ENCODE data around the gene TM9SF2. TPM values are rescaled to one million over a fixed set of nuclear protein-coding genes. Genes with fewer than 3 reads are reported as not detected.

Gene TM9SF2
- total RNA-seq, 1 experiment from 2014 or later = 84.0 TPM

DNA sequence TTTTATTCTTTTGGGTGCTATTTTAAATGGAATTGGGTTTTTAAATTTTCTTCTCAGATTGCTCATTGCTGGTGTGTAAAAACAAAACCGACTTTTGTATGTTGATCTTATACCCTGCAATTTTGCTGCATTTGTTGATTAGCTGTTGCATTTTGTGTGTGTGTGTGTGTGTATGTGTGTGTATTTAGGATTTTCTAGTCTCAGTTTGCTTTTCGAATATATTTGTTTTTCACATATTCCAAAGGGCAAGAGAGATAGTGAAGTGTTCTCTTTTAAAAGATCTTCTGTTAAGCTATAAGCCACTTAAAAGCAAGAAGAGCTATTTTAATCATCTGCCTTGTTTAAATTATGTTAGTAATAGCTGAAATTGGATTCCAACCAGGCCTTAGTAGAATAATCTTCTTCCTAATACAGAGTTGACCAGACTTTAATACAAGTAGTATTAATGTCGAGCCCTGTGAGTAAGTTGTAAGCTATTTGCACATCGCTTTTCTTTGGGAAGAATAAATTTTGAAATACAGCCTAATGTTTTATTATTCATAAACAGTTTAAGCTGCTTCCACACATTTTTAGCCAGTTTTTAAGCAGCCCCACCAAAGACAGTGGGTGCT, 57.4 kb downstream of the TM9SF2 start:
- POLR2A ChIA-PET = no interaction called here
- CTCF ChIA-PET = no interaction called here
- Mint-ChIP-seq H3K9me3 (no peaks in the 10 kb centered on the region), H3K36me3 (peaks cover 33% of the 10 kb centered on the region), H3K27ac (0 out of 2 replicates have a peak overlapping the region, but pooled peaks have one; percentile 28), H3K27me3 (ENCODE audit: low read depth) (no peaks in the 10 kb centered on the region), H3K4me3 (no peak overlapping the region), H3K4me1 (no peaks in the 10 kb centered on the region)
- DNase-seq (ENCODE audit: low spot score) = no peak
- no peak for TF ChIP-seq NR3C1 (CRISPR knock-in tag; conservative IDR thresholded peaks at IDR 0.05; ENCODE audit: low read depth)
- no peak for ATAC-seq

DNA sequence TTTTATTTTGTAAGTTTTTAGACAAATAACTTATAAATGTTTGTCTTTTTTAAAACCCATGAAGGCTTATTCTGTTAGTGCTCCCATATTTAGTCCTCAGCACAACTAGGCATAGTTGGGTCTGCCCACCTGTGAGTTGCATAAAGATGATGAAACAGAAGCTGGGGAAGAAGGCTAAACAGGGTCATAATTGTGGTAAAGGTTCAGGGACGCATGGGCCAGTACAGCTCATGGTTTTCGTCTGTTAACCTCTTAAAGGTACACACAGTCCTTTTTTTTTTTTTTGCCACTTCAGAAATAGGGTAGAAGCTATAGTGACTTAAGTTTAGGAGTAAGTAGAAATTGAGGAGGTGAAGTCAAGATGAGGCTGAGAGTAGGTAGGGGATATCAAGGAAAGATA, 58.3 kb downstream of the TM9SF2 start:
- peaks cover 30% of the 10 kb centered on the region for H3K36me3 Mint-ChIP-seq
- CTCF ChIA-PET = interaction anchor here (0.7 kb wide), 1 partner anchor 40 kb away, joined by 3 read pairs; no protein-coding TSS in a partner anchor
- ATAC-seq = no peak

DNA sequence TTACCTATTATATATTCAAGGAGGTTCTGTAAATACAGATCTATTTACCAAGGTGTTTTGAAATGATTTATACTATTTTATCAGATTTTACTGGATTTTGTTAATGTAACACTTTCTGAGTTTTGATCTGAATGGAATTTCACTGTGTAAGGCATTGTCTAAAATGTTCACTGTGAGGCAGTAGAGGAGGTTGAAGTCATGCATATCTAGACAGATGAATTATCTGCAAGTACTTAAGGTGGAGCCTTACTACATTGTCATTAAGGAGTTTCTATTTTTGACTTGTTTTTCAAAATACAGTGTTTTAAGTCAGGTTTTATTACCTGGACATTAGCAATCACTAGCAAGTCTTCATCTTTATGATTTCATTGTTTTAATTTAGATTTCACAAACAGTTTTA, 62.1 kb downstream of the TM9SF2 start:
- ChIA-PET POLR2A (no interaction called here), CTCF (no interaction called here)
- H3K27me3 Mint-ChIP-seq (ENCODE audit: low read depth) = no peaks in the 10 kb centered on the region
- H3K27ac Mint-ChIP-seq = no peak overlapping the region
- ATAC-seq (no peak), DNase-seq (ENCODE audit: low spot score) (no peak)
- TF ChIP-seq SMAD3 (CRISPR knock-in tag; IDR thresholded peaks at IDR 0.05; ENCODE audit: borderline replicate concordance) (no peak), NFE2L1 (CRISPR knock-in tag; IDR thresholded peaks at IDR 0.05) (no peak), GRHL2 (CRISPR knock-in tag; IDR thresholded peaks at IDR 0.05; ENCODE audit: insufficient replicate concordance, severe bottlenecking) (no peak), PRRX2 (CRISPR knock-in tag; IDR thresholded peaks at IDR 0.05) (no peak)
- H3K9me3 Mint-ChIP-seq = peaks cover 6% of the 10 kb centered on the region
- no peak overlapping the region for H3K4me3 Mint-ChIP-seq
- H3K36me3 Mint-ChIP-seq = peaks cover 17% of the 10 kb centered on the region
- peaks cover 9% of the 10 kb centered on the region for H3K4me1 Mint-ChIP-seq

More for the DNA sequence above, 58.3 kb downstream of the TM9SF2 start:
- Mint-ChIP-seq H3K4me1 (no peaks in the 10 kb centered on the region), H3K9me3 (no peaks in the 10 kb centered on the region), H3K27ac (0 out of 2 replicates have a peak overlapping the region, but pooled peaks have one; percentile 12), H3K27me3 (ENCODE audit: low read depth) (no peaks in the 10 kb centered on the region), H3K4me3 (no peak overlapping the region)
- TF ChIP-seq ATF1 (CRISPR knock-in tag; IDR thresholded peaks at IDR 0.05) = no peak
- TF ChIP-seq GABPB1 (CRISPR knock-in tag; IDR thresholded peaks at IDR 0.05) = peak; percentile 95
- POLR2A ChIA-PET = no interaction called here
- no peak for DNase-seq (ENCODE audit: low spot score)

DNA sequence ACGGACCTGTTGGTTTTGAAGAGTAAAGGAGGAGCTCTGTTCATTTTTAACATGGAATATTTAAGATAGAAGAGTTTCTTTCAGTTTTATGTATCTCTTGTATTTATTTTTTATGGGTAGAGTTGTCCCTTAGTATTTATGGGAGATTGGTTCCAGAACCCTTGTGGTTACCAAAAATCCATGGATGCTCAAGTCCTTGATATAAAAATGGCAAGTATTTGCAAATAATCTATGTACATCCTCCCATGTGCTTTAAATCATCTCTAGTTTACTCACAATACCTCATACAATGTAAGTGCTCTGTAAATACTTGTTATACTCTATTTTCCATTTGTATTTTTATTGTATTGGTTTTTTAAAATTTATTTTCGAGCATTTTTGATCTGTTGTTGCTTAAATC, 63.1 kb downstream of the TM9SF2 start:
- ATAC-seq = no peak
- CTCF ChIA-PET = interaction anchor here (1.4 kb wide), 1 partner anchor 42 kb away, joined by 3 read pairs; the partner anchor contains the start of gene CLYBL
- no peak overlapping the region for H3K4me3 Mint-ChIP-seq
- peaks cover 26% of the 10 kb centered on the region for H3K36me3 Mint-ChIP-seq
- peaks cover 16% of the 10 kb centered on the region for H3K9me3 Mint-ChIP-seq
- peaks cover 9% of the 10 kb centered on the region for H3K4me1 Mint-ChIP-seq
- peaks cover 2% of the 10 kb centered on the region; the same call in 1 of the 2 replicates for H3K27me3 Mint-ChIP-seq (ENCODE audit: low read depth)
- POLR2A ChIA-PET = no interaction called here
- TF ChIP-seq, protein P1, sequence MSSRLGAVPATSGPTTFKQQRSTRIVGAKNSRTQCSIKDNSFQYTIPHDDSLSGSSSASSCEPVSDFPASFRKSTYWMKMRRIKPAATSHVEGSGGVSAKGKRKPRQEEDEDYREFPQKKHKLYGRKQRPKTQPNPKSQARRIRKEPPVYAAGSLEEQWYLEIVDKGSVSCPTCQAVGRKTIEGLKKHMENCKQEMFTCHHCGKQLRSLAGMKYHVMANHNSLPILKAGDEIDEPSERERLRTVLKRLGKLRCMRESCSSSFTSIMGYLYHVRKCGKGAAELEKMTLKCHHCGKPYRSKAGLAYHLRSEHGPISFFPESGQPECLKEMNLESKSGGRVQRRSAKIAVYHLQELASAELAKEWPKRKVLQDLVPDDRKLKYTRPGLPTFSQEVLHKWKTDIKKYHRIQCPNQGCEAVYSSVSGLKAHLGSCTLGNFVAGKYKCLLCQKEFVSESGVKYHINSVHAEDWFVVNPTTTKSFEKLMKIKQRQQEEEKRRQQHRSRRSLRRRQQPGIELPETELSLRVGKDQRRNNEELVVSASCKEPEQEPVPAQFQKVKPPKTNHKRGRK (CRISPR knock-in tag; IDR thresholded peaks at IDR 0.05; ENCODE audit: borderline replicate concordance) = no peak
- TF ChIP-seq, protein P2, sequence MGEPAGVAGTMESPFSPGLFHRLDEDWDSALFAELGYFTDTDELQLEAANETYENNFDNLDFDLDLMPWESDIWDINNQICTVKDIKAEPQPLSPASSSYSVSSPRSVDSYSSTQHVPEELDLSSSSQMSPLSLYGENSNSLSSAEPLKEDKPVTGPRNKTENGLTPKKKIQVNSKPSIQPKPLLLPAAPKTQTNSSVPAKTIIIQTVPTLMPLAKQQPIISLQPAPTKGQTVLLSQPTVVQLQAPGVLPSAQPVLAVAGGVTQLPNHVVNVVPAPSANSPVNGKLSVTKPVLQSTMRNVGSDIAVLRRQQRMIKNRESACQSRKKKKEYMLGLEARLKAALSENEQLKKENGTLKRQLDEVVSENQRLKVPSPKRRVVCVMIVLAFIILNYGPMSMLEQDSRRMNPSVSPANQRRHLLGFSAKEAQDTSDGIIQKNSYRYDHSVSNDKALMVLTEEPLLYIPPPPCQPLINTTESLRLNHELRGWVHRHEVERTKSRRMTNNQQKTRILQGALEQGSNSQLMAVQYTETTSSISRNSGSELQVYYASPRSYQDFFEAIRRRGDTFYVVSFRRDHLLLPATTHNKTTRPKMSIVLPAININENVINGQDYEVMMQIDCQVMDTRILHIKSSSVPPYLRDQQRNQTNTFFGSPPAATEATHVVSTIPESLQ (CRISPR knock-in tag; IDR thresholded peaks at IDR 0.05) = no peak
- TF ChIP-seq JUN (CRISPR knock-in tag; IDR thresholded peaks at IDR 0.05) (no peak), RORB (CRISPR knock-in tag; IDR thresholded peaks at IDR 0.05) (no peak), ZBTB21 (CRISPR knock-in tag; IDR thresholded peaks at IDR 0.05; ENCODE audit: borderline replicate concordance) (no peak), ZNF138 (CRISPR knock-in tag; conservative IDR thresholded peaks at IDR 0.05) (no peak), TP53 (CRISPR knock-in tag; IDR thresholded peaks at IDR 0.05) (no peak), FOXJ3 (CRISPR knock-in tag; IDR thresholded peaks at IDR 0.05; ENCODE audit: borderline replicate concordance) (no peak), NFE2L1 (CRISPR knock-in tag; IDR thresholded peaks at IDR 0.05) (no peak)
- TF ChIP-seq, protein P3, sequence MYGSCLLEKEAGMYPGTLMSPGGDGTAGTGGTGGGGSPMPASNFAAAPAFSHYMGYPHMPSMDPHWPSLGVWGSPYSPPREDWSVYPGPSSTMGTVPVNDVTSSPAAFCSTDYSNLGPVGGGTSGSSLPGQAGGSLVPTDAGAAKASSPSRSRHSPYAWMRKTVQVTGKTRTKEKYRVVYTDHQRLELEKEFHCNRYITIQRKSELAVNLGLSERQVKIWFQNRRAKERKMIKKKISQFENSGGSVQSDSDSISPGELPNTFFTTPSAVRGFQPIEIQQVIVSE (CRISPR knock-in tag; IDR thresholded peaks at IDR 0.05; ENCODE audit: borderline replicate concordance) = no peak
- TF ChIP-seq, protein P4, sequence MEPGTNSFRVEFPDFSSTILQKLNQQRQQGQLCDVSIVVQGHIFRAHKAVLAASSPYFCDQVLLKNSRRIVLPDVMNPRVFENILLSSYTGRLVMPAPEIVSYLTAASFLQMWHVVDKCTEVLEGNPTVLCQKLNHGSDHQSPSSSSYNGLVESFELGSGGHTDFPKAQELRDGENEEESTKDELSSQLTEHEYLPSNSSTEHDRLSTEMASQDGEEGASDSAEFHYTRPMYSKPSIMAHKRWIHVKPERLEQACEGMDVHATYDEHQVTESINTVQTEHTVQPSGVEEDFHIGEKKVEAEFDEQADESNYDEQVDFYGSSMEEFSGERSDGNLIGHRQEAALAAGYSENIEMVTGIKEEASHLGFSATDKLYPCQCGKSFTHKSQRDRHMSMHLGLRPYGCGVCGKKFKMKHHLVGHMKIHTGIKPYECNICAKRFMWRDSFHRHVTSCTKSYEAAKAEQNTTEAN (CRISPR knock-in tag; IDR thresholded peaks at IDR 0.05) = no peak
- no peak overlapping the region for H3K27ac Mint-ChIP-seq
- no peak for DNase-seq (ENCODE audit: low spot score)

All from WTC11 (cell line).